DMS 273 (cell line): ENCODE measurements around the gene KMT5B.

ENCODE experiments used
- DNase-seq: peaks from one replicate; lab custom pipeline; 2025; ENCODE audit not compliant: unreplicated experiment; lab: John Stamatoyannopoulos, UW

The KMT5B gene

GRCh38 chr11:68186061-68186460 is 27.0 kb downstream of the KMT5B start:
- no peak for DNase-seq

- DNase-seq, result no peak
Observed at GRCh38 chr11:68181719-68182451, 31.2 kb downstream of the KMT5B start.

GRCh38 chr11:68179847-68180246 is 33.2 kb downstream of the KMT5B start:
- DNase-seq, result no peak

GRCh38 chr11:68177877-68178276 is 35.2 kb downstream of the KMT5B start:
- DNase-seq, result no peak

- DNase-seq, result no peak
Observed at GRCh38 chr11:68173926-68174325, 39.2 kb downstream of the KMT5B start.

- no peak for DNase-seq
Observed at GRCh38 chr11:68169442-68169841, 43.7 kb downstream of the KMT5B start.

GRCh38 chr11:68168694-68169093 is 44.4 kb downstream of the KMT5B start:
- no peak for DNase-seq

- no peak for DNase-seq
Observed at GRCh38 chr11:68167474-68167873, 45.6 kb downstream of the KMT5B start.

- no peak for DNase-seq
Observed at GRCh38 chr11:68166969-68167368, 46.1 kb downstream of the KMT5B start.

GRCh38 chr11:68165601-68166000 is 47.5 kb downstream of the KMT5B start:
- no peak for DNase-seq

- DNase-seq, result no peak
Observed at GRCh38 chr11:68164437-68164836, 48.7 kb downstream of the KMT5B start.

GRCh38 chr11:68163691-68164090 is 49.4 kb downstream of the KMT5B start:
- no peak for DNase-seq

GRCh38 chr11:68160100-68160695 is 52.9 kb downstream of the KMT5B start:
- DNase-seq, result no peak

GRCh38 chr11:68159665-68160064 is 53.4 kb downstream of the KMT5B start:
- DNase-seq, result no peak

GRCh38 chr11:68159161-68159560 is 53.9 kb downstream of the KMT5B start:
- DNase-seq, result no peak

GRCh38 chr11:68158580-68158979 is 54.5 kb downstream of the KMT5B start:
- no peak for DNase-seq

- DNase-seq, result no peak
Observed at GRCh38 chr11:68153742-68154141, 59.4 kb downstream of the KMT5B start.

- DNase-seq, result no peak
Observed at GRCh38 chr11:68150037-68150436, 63.1 kb downstream of the KMT5B start.

- no peak for DNase-seq
Observed at GRCh38 chr11:68149417-68149816, 63.7 kb downstream of the KMT5B start.

- no peak for DNase-seq
Observed at GRCh38 chr11:68148879-68149278, 64.2 kb downstream of the KMT5B start.

GRCh38 chr11:68148071-68148805 is 64.9 kb downstream of the KMT5B start:
- DNase-seq, result no peak
